H1 (cell line): Measurements from ENCODE around the gene PIWIL1. TPM values are rescaled to one million over a fixed set of nuclear protein-coding genes. Genes with fewer than 3 reads are reported as not detected.

ENCODE experiments used
- TAF7 ChIP-seq: optimal IDR thresholded peaks from 2 replicates; pipeline ENCODE3; 2011; ENCODE audit warnings: low read depth, mild to moderate bottlenecking, inconsistent platforms, low read length, moderate library complexity, borderline replicate concordance
- polyA plus RNA-seq, 7 experiments: library from polyadenylated mRNA; depleted of rRNA in 3 of 7; stranded (reverse) in 5 of 7; unstranded in 2 of 7; fragments of >200 nt in 5 of 7; fragments of 200-250 nt in 2 of 7; gene quantifications; 1 replicate in 5 of 7; 2 replicates in 1 of 7; 4 replicates in 1 of 7; pipeline versions ENCODE4 v1.2.1 to v1.2.3, GENCODE V29; 2011 to 2013; ENCODE audit warnings: missing spikeins in 2 of 7, mixed read lengths in 2 of 7
- total RNA-seq: library from RNA; stranded (reverse); fragmentation: NEBNext Ultra II Directional; extraction: Animal tissue kit (Norgen Biotek cat#: 25700); gene quantifications from 2 replicates; pipeline ENCODE4 v1.2.1, GENCODE V29; 2021

The PIWIL1 gene
- total and polyA plus RNA-seq, 2 of the 8 experiments (the other 6 are each of a cell fraction or from before 2014, with no cell fraction given) = not detected

GRCh38 chr12:130396667-130397066 lies 59.0 kb downstream of the PIWIL1 start (continued):
- TF ChIP-seq TAF7 = no peak
- TF ChIP-seq, all 59 proteins: peak for 0
